Osteoblast (primary cell): ENCODE results near the gene SIMC1. TPM values are rescaled to one million over a fixed set of nuclear protein-coding genes. Genes with fewer than 3 reads are reported as not detected.

Experiments
- DNase-seq: peaks from one replicate; pipeline ENCODE4 v3.0.0; 2011; ENCODE audit warnings: low spot score, mixed read lengths; ENCODE audit not compliant: insufficient read length; ENCODE audit errors: missing footprints
- H2AFZ ChIP-seq: 2 replicates; pipeline ENCODE4 v1.6.0; 2011; ENCODE audit warnings: mild to moderate bottlenecking, low read length
- H3K27ac ChIP-seq: 2 replicates; pipeline ENCODE4 v1.5.1; 2011; ENCODE audit warnings: mild to moderate bottlenecking, low read depth, low read length, moderate library complexity
- H3K27me3 ChIP-seq: 2 replicates; pipeline ENCODE4 v1.6.0; 2012; ENCODE audit warnings: mild to moderate bottlenecking, control low read depth, inconsistent platforms, low read length, moderate library complexity; ENCODE audit not compliant: insufficient read depth
- H3K36me3 ChIP-seq: 2 replicates; pipeline ENCODE4 v1.5.1; 2011; ENCODE audit warnings: mild to moderate bottlenecking, low read length, control low read depth, moderate library complexity; ENCODE audit not compliant: insufficient read depth
- H3K4me1 ChIP-seq: 2 replicates; pipeline ENCODE4 v1.5.1; 2011; ENCODE audit warnings: mild to moderate bottlenecking, low read length, control low read depth, moderate library complexity; ENCODE audit not compliant: insufficient read depth
- H3K4me2 ChIP-seq: 2 replicates; pipeline ENCODE4 v1.6.0; 2011; ENCODE audit warnings: mild to moderate bottlenecking, low read length; ENCODE audit not compliant: insufficient read depth
- H3K4me3 ChIP-seq: fragments of 200-600 bp; sonication (generic); 3 replicates; pipeline ENCODE4 v1.5.1; 2012; ENCODE audit warnings: mild to moderate bottlenecking, low read length, inconsistent platforms; ENCODE audit not compliant: insufficient read depth
- H3K79me2 ChIP-seq: 2 replicates; pipeline ENCODE4 v1.6.0; 2012; ENCODE audit warnings: mild to moderate bottlenecking, low read length, control low read depth, inconsistent platforms; ENCODE audit not compliant: insufficient read depth
- H3K9me3 ChIP-seq: 2 replicates; pipeline ENCODE4 v1.5.1; 2011; ENCODE audit warnings: low read depth, low read length, control low read depth
- H4K20me1 ChIP-seq: 2 replicates; pipeline ENCODE4 v1.6.0; 2012; ENCODE audit warnings: mild to moderate bottlenecking, low read length, control low read depth; ENCODE audit not compliant: insufficient read depth
- CTCF ChIP-seq: IDR thresholded peaks from 2 replicates; pipeline ENCODE4 v1.5.1; 2011; ENCODE audit warnings: mild to moderate bottlenecking, low read depth, low read length, moderate library complexity; ENCODE audit errors: extremely low read depth
- total RNA-seq: library from RNA; depleted of rRNA; stranded (reverse); fragments of >200 nt; gene quantifications from 2 replicates; pipeline ENCODE4 v1.2.3, GENCODE V29; 2012

SIMC1 gene
- total RNA-seq, 1 donor: 5.1 TPM

- H3K36me3 ChIP-seq: peaks cover 31% of the 10 kb centered on the region
- H3K9me3 ChIP-seq: no peaks in the 10 kb centered on the region
- no peak overlapping the region for H3K4me2 ChIP-seq
Measured at GRCh38 chr5:176379881-176380280, 141.7 kb downstream of the SIMC1 start.

GRCh38 chr5:176381423-176381822 lies 143.2 kb downstream of the SIMC1 start:
- Histone ChIP-seq H3K4me3 (no peak overlapping the region), H2AFZ (no peak overlapping the region), H3K4me1 (peaks cover under 1% of the 10 kb centered on the region), H4K20me1 (peaks cover 4% of the 10 kb centered on the region), H3K27me3 (no peaks in the 10 kb centered on the region), H3K79me2 (peaks cover 16% of the 10 kb centered on the region), H3K27ac (no peak overlapping the region), H3K9me3 (no peaks in the 10 kb centered on the region), H3K36me3 (peaks cover 40% of the 10 kb centered on the region), H3K4me2 (no peak overlapping the region)
- DNase-seq: no peak
- no peak for TF ChIP-seq CTCF

More at GRCh38 chr5:176379881-176380280, 141.7 kb downstream of the SIMC1 start:
- H3K79me2 ChIP-seq: peaks cover under 1% of the 10 kb centered on the region
- no peak for TF ChIP-seq CTCF
- no peaks in the 10 kb centered on the region for H4K20me1 ChIP-seq
- H3K4me1 ChIP-seq: no peaks in the 10 kb centered on the region
- no peak overlapping the region for H3K27ac ChIP-seq
- H3K27me3 ChIP-seq: no peaks in the 10 kb centered on the region
- H3K4me3 ChIP-seq: no peak overlapping the region
- DNase-seq: no peak
- no peak overlapping the region for H2AFZ ChIP-seq

- DNase-seq: no peak
- peaks cover 6% of the 10 kb centered on the region for H3K4me1 ChIP-seq
- TF ChIP-seq CTCF: no peak
- H4K20me1 ChIP-seq: peaks cover 8% of the 10 kb centered on the region
- H3K9me3 ChIP-seq: no peaks in the 10 kb centered on the region
- H3K27me3 ChIP-seq: no peaks in the 10 kb centered on the region
- H3K27ac ChIP-seq: no peak overlapping the region
- H3K36me3 ChIP-seq: peaks cover 40% of the 10 kb centered on the region
- H3K4me2 ChIP-seq: no peak overlapping the region
- no peak overlapping the region for H3K4me3 ChIP-seq
- peaks cover 21% of the 10 kb centered on the region for H3K79me2 ChIP-seq
- H2AFZ ChIP-seq: no peak overlapping the region
Measured at GRCh38 chr5:176381979-176382378, 143.8 kb downstream of the SIMC1 start.

GRCh38 chr5:176382721-176383120 lies 144.5 kb downstream of the SIMC1 start:
- DNase-seq: no peak
- no peak overlapping the region for H3K4me2 ChIP-seq
- H3K9me3 ChIP-seq: no peaks in the 10 kb centered on the region
- H2AFZ ChIP-seq: no peak overlapping the region
- peaks cover 13% of the 10 kb centered on the region for H3K4me1 ChIP-seq
- H4K20me1 ChIP-seq: peaks cover 13% of the 10 kb centered on the region
- no peaks in the 10 kb centered on the region for H3K27me3 ChIP-seq
- H3K27ac ChIP-seq: no peak overlapping the region
- H3K79me2 ChIP-seq: peaks cover 29% of the 10 kb centered on the region
- H3K36me3 ChIP-seq: peaks cover 40% of the 10 kb centered on the region
- H3K4me3 ChIP-seq: no peak overlapping the region
- no peak for TF ChIP-seq CTCF
